Stimulated activated CD8-positive, alpha-beta memory T cell treated with anti-CD3 and anti-CD28 coated beads, Interleukin-15, amount 100 ng/mL, for 24 hours (primary cell): ENCODE data around the gene PAK1IP1.
"Not testable (repeated sequence)": the region's sequence is repeated elsewhere in the genome, so short reads cannot be mapped to it uniquely, and the experiment has no call there.

ENCODE experiments used
- DNase-seq: peaks from one replicate; pipeline ENCODE4 v3.0.0-alpha.2; 2020; ENCODE audit warnings: low read depth

The PAK1IP1 gene, protein sequence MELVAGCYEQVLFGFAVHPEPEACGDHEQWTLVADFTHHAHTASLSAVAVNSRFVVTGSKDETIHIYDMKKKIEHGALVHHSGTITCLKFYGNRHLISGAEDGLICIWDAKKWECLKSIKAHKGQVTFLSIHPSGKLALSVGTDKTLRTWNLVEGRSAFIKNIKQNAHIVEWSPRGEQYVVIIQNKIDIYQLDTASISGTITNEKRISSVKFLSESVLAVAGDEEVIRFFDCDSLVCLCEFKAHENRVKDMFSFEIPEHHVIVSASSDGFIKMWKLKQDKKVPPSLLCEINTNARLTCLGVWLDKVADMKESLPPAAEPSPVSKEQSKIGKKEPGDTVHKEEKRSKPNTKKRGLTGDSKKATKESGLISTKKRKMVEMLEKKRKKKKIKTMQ

DNA sequence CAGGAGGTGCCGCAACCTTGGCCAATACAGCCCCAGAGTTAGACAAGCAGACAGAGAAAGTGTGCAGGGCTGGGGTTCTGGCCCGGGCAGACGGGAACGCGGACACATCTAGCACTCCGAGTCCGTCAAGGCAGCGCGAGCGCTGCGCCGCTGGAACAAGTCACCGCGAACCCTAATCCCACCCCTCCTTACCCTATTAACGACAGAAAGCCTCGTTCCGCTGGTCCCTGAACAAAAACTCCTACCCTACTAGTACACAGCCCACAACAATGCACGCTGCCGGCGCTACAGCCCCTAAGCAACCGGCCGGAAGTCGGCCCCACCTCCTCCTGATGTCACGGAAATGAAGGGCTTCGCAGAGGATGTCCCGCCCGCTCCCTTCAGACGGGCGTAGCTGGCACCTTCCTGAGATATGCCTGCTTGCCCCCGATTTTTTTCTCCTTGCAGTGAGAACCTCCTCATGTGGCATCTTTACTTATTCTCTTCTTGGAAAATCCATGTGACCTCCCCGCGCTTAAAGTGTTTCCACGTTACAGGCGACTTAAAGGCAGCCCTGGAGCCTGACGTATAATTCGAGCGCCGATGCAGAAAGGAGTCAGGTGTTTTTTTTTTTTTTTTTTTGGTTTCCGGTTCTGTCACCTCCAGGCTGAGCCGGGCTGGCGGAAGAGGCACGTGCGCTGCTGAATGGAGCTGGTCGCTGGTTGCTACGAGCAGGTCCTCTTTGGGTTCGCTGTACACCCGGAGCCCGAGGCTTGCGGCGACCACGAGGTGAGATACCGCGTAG is at the start of gene PAK1IP1, which contains the start of gene C6orf52:
PAK1IP1 (plus strand) TSS at position 671 of the 784 bp plus-strand sequence; CDS start at position 685, 14 bp downstream.
C6orf52 (minus strand) TSS at position 315 of the 784 bp plus-strand sequence. CDS start 7,066 bp downstream, outside the sequence.
- peak; percentile 79 for DNase-seq

DNA sequence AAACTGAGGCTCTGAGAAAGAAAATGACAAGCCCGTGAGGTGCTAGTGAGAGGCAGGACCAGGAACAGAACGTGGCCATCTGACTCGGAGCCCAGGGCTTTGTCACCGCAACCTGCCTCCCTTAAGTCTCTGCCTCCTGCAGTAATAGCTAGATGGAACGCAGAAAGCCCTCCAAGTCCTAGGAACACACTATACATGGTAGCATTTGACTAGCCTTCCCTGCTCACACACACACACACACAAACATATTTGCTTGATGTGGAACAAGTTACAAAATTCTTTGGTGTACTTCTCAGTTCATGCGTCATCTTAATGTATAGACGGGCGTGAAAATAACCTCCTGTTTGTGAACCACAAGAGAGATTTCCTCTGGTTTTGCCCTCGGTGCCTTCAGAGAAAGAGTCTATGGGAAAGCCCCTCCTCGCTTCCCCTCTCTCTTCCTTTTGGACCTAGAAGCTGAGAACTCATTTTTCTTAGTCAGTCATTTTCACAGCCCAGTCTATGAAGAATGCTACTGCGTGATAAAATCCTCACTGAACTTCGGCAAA is 39.2 kb upstream of the PAK1IP1 start:
- DNase-seq = no peak

DNA sequence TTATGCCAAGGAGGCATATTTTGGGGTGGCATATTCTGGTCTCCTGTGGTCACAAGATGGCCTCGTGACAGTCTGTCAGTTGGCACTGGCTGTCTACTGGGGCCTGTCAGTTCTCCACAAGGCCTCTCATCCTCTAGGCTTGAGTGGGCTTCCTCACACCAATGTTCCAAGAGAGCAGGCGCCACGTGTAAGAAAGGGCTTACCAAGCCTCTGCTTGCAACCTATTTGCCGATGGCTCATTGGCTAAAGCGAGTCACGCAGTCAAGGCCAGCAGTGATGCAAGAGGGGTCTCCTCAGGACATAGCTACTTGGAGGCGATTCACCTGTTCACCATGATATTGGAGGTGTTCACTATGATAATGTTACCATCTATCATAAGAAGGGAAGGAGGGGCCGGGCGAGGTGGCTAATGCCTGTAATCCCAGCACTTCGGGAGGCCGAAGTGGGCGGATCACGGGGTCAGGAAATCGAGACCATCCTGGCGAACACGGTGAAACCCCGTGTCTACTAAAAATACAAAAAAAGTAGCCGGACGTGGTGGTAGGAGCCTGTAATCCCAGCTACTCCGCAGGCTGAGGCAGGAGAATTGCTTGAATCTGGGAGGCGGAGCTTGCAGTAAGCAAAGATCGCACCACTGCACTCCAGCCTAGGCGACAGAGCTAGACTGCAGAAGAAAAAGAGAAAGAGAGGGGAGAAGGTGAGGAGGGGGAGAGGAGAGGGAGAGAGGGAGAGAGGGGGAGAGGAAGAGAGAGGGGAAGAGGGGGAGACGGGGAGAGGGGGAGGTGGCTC is 35.7 kb upstream of the PAK1IP1 start:
- no peak for DNase-seq

DNA sequence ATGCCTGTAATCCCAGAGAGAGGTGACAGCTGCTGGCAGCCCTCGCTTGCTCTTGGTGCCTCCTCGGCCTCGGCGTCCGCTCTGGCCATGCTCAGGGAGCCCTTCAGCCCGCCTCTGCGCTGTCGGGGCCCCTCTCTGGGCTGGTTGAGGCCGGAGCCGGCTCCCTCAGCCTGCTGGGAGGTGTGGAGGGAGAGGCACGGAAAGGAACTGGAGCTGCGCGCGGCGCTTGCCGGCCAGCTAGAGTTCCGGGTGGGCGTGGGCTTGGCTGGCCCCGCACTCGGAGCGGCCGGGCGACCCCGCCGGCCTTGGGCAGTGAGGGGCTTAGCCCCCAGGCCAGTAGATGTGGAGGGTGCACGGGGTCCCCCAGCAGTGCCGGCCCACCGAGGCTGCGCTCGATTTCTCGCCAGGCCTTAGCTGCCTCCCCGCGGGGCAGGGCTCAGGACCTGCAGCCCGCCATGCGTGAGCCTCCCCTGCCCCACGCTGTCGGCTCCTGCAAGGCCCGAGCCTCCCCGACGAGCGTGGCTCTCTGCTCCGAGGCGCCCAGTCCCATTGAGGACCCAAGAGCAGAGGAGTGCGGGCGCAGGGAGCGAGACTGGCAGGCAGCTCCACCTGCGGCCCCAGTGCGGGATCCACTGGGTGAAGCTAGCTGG is 34.9 kb upstream of the PAK1IP1 start:
- DNase-seq = no peak

DNA sequence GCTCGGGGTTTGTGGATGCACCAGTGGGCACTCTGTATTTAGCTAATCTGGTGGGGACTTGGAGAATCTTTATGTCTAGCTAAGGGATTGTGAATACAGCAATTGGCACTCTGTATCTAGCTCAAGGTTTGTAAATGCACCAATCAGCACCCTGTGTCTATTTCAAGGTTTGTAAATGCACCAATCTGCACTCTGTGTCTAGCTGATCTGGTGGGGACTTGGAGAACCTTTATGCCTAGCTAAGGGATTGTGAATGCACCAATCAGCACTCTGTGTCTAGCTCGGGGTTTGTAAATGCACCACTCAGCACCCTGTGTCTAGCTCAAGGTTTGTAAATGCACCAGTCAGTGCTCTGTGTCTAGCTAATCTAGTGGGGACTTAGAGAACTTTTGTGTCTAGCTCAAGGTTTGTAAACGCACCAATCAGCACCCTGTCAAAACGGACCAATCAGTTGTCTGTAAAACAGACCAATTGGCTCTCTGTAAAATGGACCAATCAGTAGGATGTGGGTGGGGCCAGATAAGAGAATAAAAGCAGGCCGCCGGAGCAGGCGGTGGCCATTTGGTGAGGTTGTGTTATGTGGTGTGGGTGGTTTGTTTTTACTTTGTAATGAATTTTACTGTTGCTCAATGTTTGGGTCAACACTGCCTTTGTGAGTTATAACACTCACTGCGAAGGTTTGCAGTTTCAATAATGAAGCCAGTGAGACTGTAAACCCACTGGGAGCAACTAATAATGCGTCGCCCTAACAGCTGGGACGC is 34.2 kb upstream of the PAK1IP1 start:
- DNase-seq = not testable (repeated sequence)

DNA sequence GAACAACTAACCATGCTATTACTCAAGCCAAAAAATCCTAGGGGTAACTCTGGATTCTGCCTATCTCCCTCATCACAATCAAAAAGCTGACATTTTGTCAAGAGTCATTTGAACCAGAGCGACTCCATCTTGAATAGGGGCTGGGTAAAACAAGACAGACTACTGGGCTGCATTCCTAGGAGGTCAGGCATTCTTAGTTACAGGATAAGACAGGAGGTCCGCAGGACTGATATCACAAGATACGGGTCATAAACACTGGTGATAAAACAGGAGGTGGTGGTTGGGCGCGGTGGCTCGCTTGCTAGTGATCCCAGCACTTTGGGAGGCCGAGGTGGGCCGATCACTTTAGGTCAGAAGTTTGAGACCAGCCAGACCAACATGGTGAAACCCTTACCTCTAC is 32.6 kb upstream of the PAK1IP1 start:
- no peak for DNase-seq

DNA sequence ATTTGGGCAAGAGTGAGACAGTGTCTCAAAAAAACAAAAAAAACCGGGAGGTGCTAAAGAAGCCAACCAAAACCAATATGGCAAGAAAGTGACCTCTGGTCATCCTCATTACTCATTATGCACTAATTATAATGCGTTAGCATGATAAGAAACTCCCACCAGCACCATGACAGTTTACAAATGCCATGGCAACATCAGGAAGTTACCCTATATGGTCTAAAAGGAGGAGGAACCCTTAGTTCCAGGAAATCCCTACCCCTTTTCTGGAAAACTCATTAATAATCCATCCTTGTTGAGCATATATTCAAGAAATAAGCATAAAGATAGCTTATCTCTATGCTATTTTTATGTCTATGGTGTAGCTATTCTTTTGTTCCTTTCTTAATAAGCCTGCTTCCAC is 32.0 kb upstream of the PAK1IP1 start:
- no peak for DNase-seq

DNA sequence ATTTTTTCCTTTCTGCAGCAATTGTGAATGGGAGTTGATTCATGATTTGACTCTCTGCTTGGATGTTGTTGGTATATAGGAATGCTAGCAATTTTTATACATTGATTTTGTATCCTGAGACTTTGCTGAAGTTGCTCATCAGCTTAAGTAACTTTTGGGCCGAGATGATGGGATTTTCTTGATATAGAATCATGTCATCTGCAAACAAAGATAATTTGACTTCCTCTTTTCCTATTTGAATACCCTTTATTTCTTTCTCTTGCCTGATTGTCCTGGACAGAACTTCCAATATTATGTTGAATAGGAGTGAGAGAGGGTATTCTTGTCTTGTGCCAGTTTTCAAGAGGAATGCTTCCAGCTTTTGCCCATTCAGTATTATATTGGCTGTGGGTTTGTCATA is 29.2 kb upstream of the PAK1IP1 start:
- DNase-seq = not testable (repeated sequence)

DNA sequence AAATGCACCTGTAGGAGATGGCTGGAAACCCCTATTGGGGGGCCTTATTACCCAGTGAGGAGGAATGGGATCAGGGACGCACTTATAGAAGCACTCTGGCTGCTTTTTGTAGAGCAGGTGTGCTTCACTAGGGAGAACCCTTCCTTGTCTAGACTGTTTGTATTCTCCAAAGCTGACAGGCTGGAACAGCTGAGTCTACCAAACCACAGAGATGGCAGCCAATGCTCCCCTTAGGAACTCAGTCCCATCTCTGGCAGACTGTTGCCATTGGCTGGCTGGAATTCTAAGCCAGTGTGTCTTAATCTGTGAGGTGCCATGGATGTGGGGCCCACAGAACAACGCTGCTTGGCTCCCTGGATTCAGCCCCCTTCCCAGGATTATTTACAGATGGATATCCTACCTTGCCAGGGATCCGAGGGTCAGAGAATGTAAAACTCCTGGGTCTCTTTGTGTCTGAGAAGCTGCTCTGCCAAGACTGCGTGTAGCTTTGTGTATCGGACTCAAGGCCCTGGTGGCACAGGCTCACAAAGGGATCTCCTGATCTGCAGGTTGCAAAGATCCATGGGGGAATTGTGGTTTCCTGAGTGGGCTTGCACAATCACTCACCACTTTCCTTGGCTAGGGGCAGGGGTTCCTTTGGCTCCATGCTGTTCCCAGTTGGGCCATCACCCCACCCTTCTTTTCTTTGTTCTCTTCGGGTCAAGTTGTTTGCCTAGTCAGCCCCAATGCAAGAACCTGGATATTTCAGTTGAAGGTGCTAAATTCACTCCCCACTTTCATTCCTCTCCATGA is 26.4 kb upstream of the PAK1IP1 start:
- no peak for DNase-seq

DNA sequence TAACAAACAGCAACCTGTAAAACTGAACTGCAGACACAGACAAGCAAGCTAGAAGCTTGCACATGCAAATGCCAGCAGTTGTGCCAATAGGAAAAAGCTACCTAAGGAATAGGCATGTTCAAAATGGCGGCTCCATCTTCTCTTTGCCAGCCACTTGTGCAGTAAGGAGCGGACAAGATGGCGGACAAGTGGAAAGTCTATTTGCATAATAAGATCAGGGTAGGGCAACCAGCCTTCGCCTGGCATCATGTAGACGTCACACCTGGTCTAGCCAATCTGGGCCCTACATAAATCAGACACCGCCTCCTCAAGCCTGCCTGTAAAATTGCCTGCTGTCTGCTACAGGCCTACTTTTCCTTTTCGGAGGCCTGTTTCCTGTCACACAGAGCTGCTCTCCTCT is 18.4 kb upstream of the PAK1IP1 start:
- no peak for DNase-seq

DNA sequence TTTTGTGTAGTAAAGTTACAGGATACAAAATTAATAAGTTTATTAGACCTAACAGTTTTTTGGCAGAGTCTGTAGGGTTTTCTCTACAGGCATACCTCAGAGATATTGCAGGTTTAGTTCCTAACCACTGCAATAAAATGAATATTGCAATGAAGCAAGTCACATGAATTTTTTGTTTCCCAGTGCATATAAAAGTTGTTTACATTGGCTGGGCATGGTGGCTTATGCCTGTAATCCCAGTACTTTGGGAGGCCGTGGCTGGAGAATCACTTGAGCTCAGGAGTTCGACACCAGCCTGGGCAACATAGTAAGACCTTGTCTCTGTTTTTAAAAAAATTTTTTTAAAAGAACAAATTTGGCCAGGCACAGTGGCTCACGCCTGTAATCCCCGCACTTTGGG is 16.3 kb upstream of the PAK1IP1 start:
- DNase-seq = no peak

DNA sequence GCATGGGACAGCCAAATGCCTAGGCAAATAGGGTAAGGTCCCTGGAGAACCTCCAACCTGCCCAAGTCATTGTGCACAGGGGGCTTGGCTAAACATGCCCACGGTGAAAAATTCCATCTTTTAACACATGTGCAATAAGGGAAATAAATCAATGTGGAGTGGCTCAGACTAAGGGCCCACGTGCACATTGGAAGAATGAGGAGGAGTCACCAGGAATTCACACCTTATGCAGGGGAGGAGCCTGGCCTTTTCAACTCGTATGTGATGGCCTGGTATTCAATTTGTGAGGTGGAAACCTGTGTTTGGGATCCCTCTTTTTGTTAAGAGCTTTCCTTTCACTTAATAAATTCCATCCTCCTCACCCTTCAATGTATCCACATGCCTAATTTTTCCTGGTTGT is 13.0 kb upstream of the PAK1IP1 start:
- DNase-seq = no peak

DNA sequence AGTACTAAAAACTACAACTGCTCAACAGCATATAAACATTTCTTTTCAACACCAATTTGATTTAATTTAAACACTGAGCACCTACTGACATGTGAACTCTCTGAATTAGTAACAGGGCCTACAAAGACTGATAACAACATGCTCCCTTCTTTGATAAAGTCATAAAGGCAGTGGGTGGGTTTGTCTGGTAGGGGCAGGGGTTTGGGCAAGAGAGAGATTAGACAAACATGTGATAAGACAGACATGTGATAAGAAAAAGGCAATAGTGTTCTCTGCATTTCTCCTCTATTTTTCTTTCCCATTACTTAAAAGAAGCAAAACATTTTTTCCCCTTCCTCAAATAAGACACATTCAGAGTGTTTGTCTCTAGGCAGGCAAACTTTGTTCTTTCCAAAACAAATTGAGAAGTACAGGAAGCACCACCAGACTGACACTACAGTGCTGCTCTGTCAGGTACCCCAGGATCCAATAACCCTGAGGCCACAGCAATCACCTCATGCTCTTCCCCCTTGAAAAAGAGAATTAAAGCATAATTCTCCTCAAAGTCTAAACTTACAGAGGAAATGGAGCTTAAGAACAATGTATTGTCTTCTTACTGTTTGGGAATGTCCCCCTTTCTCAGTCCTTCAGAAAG is 12.3 kb upstream of the PAK1IP1 start:
- DNase-seq = no peak

DNA sequence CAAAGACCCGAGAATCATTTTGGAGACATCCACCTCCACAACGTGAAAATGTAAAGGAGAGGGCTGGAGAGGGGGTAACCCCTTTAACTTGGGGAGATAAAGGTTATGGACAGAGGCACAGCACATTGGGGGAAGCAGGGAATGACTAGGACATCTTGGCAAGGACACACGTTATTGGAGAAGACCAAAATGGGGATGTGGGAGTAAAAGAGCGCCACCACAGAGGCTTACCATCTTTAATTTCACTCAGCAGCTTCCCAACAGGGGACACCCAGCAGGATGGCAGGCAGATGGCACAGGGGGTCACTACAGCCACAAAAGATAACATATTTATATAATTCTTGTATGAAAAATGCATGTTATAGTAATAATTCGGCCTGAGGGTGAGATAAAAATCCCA is 10.2 kb upstream of the PAK1IP1 start:
- no peak for DNase-seq

DNA sequence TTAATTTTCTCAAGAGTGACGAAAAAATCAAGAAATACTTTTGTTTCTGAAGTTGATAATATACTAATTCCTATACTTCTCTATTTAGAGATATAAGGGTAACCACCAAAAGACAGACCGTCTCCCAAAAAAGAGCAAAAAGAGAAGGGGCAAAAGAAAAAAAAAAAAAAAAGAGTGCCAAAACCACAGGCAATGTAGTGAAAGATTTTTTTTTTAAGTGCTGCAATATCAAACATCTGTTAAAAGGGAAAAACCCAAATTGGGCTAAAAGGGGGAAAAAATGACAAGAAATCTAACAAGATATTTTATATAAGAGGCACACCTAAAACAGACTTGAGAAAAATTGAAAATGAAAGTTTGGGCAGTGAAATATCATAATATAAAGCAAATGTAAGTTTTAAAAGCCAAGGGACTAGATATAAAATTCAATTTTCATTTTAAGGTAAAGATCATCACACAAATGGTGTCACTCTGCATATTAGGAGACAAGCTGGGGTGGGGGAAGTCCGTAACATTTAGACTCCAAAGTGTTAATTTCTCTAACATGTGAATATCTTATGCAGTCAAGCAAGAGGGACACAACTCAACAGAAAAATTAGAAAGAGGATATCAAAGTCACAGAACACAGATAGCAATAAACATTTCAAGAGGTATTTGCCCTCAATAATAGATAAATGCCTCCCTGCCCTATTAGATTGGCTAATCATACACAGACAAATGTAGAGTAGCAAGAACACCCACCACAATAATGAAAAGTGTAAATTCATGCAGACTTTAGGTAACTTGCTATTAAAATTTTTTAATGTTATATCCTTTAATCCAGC is 9.5 kb upstream of the PAK1IP1 start:
- DNase-seq = no peak

DNA sequence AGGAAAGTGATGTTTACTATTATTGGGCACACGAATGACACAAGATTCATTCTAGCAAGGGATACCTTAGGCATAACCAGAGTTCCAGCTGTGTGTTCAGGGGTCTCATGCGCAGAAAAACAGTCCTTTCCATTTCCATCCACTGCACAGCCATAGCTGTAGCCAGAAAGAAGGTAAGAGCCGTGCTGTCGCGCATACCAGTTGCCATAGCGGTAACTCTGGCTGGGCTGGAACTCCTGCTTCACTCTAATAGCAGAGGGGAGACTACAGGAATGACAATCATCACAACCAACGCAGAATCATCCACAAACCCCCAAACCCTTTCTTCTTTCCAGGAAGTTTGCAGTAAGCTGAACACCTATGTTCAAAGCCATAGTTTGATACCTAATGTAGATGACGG is 7.9 kb upstream of the PAK1IP1 start:
- DNase-seq = no peak

DNA sequence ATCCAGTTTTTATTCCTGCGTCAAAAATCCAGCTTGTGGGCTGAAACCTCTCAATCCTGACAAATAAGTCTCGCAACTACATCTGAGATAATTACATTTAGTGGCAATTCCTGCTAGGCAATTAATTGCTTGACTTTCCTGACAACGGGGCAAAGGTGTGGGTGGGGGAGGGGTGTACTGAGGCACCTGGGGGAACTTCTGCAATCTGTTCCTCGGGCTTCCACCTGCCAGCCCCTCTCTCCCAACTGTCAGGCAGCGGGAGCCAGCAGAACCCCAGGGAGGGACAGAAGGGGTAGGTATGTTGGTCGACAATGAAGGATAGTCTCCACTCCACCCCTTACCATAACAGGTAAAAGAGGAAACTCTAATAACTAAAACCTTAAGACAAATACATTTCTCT is 7.2 kb upstream of the PAK1IP1 start:
- DNase-seq = no peak

DNA sequence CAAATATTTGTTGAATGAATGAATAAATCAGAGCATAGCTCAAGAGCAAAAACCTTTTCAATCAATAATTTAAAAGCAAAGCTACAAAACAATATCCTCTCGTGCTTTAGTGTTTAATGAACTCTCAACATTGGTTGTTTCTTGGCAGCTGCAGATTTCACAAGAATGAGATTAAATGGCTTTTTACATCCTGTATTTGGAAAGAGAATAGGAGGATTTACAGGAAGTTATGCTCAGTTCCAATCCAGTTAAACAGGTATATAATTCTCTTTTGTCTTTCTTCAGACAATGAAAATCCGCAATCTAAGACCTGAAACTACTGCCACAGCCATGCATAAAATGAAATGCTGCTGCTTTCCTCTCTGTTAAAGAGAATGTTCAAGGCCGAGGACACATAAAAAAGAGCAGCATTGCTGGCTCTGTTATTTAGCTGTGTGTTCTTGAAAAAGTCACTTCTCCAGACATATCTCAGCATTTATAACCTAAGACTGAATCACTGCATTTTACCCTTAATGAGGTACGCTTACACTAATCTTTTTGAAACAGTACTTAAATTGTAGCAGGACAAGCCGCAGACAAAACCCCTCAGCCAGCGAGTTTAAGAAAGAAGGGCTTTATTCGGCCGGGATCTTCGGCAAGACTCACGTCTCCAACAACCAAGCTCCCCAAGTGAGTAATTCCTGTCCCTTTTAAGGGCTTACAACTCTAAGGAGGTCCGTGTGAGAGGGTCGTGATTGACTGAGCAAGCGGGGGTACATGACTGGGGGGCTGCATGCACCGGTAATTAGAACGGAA is 3.9 kb upstream of the PAK1IP1 start:
- no peak for DNase-seq
